ENCODE measurements around the gene RFTN2. TPM values are rescaled to one million over a fixed set of nuclear protein-coding genes. Genes with fewer than 3 reads are reported as not detected.

RFTN2 gene
- total and polyA plus RNA-seq, 2 of the 13 experiments (the other 11 are each of a cell fraction or from before 2014, with no cell fraction given), result not detected

- WGBS (ENCODE audit: low lambda C conversion rate), result 88% methylated on average over 3 of the region's 3 CpGs
- ATAC-seq (no peak), DNase-seq (ENCODE audit: low spot score) (no peak), FAIRE-seq (no peak)
- Histone ChIP-seq H4K20me1 (ENCODE audit: insufficient read depth, low read length) (no peaks in the 10 kb centered on the region), H3K36me3 (replicated peaks in 1 of 2; ENCODE audit: control insufficient read depth in 1 of 2, insufficient read depth in 2 of 2, low read length in 2 of 2) (no peaks in the 10 kb centered on the region), H3K4me2 (ENCODE audit: low read depth, low read length) (no peak overlapping the region), H3K4me1 (ENCODE audit: insufficient read depth, low read length) (peaks cover 18% of the 10 kb centered on the region; the same call in 1 of the 2 replicates), H3K27me3 (ENCODE audit: control insufficient read depth in 1 of 2, insufficient read depth in 2 of 2, low read length in 2 of 2) (peaks cover 0 to 10% of the 10 kb centered on the region in 2 experiments; a peak in 2 of 5 replicates), H3K9me3 (ENCODE audit: low read length) (no peaks in the 10 kb centered on the region), H2AFZ (ENCODE audit: low read length) (no peak overlapping the region), H3K4me3 (replicated peaks in 1 of 3; ENCODE audit: insufficient read depth in 1 of 3, low read depth in 2 of 3, low read length in 3 of 3) (no peak overlapping the region), H3K9ac (ENCODE audit: insufficient read depth, low read depth, low read length) (no peak overlapping the region), H3K27ac (ENCODE audit: extremely low read length, insufficient read depth, low read length) (no peak overlapping the region), H3K79me2 (ENCODE audit: insufficient read depth, low read length) (no peaks in the 10 kb centered on the region)
- TF ChIP-seq NPAS2 (CRISPR knock-in tag; IDR thresholded peaks at IDR 0.05; ENCODE audit: borderline replicate concordance) (no peak), GATAD2A (CRISPR knock-in tag; IDR thresholded peaks at IDR 0.05) (no peak), ZNF777 (CRISPR knock-in tag; IDR thresholded peaks at IDR 0.05) (no peak), SNAPC4 (CRISPR knock-in tag; IDR thresholded peaks at IDR 0.05) (no peak), CREB1 (IDR thresholded peaks at IDR 0.05) (no peak), CREB1 (CRISPR knock-in tag; IDR thresholded peaks at IDR 0.05) (no peak), ATAD3A (CRISPR knock-in tag; IDR thresholded peaks at IDR 0.05) (no peak), ZFY (CRISPR knock-in tag; IDR thresholded peaks at IDR 0.05) (no peak)
- TF ChIP-seq, protein P1, sequence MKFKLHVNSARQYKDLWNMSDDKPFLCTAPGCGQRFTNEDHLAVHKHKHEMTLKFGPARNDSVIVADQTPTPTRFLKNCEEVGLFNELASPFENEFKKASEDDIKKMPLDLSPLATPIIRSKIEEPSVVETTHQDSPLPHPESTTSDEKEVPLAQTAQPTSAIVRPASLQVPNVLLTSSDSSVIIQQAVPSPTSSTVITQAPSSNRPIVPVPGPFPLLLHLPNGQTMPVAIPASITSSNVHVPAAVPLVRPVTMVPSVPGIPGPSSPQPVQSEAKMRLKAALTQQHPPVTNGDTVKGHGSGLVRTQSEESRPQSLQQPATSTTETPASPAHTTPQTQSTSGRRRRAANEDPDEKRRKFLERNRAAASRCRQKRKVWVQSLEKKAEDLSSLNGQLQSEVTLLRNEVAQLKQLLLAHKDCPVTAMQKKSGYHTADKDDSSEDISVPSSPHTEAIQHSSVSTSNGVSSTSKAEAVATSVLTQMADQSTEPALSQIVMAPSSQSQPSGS (CRISPR knock-in tag; IDR thresholded peaks at IDR 0.05), result no peak
- in situ Hi-C loops (cut with HindIII; ENCODE audit: extremely low pct_ligation_motif_present, low pct_unique_long_range_greater_than_20kb) (no loop called here), intact Hi-C loops (cut with micrococcal nuclease; ENCODE audit: unreplicated experiment) (no loop called here)
- ChIA-PET CTCF (ENCODE audit: low intra/inter-chr PET ratio, low total read pairs) (no interaction called here), POLR2A (no interaction called here)
- BruUV-seq (replicated peaks), result no TSS peak
Observed at GRCh38 chr2:197647961-197648690, 27.3 kb downstream of the RFTN2 start.

All from HepG2 (cell line).